Hepatocyte (in vitro differentiated cells): Measurements from ENCODE around the gene ZNF532. TPM values are rescaled to one million over a fixed set of nuclear protein-coding genes. Genes with fewer than 3 reads are reported as not detected.

ENCODE experiments used
- DNase-seq: peaks from one replicate; pipeline ENCODE4 v3.0.0-alpha.2; 2016; ENCODE audit warnings: low spot score
- H2AFZ ChIP-seq: fragments of 200-600 bp; sonication (generic); 2 replicates; pipeline ENCODE4 v1.6.0; 2016; ENCODE audit warnings: antibody characterized with exemption, mild to moderate bottlenecking
- H3K27ac ChIP-seq: fragments of 200-600 bp; sonication (generic); 2 replicates; pipeline ENCODE4 v1.5.1; 2016; ENCODE audit warnings: mild to moderate bottlenecking
- H3K27me3 ChIP-seq: fragments of 200-600 bp; sonication (generic); 2 replicates; pipeline ENCODE4 v1.6.1; 2016
- H3K36me3 ChIP-seq: fragments of 200-600 bp; sonication (generic); replicated peaks from 2 replicates; pipeline ENCODE4 v1.5.1; 2016; ENCODE audit warnings: low read depth; ENCODE audit not compliant: insufficient read depth
- H3K4me1 ChIP-seq: fragments of 200-600 bp; sonication (generic); 2 replicates; pipeline ENCODE4 v1.5.1; 2016; ENCODE audit warnings: mild to moderate bottlenecking, moderate library complexity; ENCODE audit not compliant: insufficient read depth
- H3K4me2 ChIP-seq: fragments of 200-600 bp; sonication (generic); 2 replicates; pipeline ENCODE4 v1.6.0; 2016
- H3K4me3 ChIP-seq: fragments of 200-600 bp; sonication (generic); 2 replicates; pipeline ENCODE4 v1.5.1; 2016; ENCODE audit warnings: mild to moderate bottlenecking
- H3K79me2 ChIP-seq: fragments of 200-600 bp; sonication (generic); 2 replicates; pipeline ENCODE4 v1.6.0; 2017; ENCODE audit warnings: mild to moderate bottlenecking
- H3K9me2 ChIP-seq: fragments of 200-600 bp; sonication (generic); replicated peaks from 2 replicates; pipeline ENCODE4 v1.6.0; 2017; ENCODE audit warnings: mild to moderate bottlenecking; ENCODE audit not compliant: insufficient read depth
- H3K9me3 ChIP-seq: fragments of 200-600 bp; sonication (generic); 2 replicates; pipeline ENCODE4 v1.5.1; 2016; ENCODE audit warnings: low read depth, mild to moderate bottlenecking
- H4K20me1 ChIP-seq: fragments of 200-600 bp; sonication (generic); 2 replicates; pipeline ENCODE4 v1.6.0; 2016; ENCODE audit warnings: mild to moderate bottlenecking; ENCODE audit not compliant: insufficient read depth, poor library complexity, severe bottlenecking
- EZH2 ChIP-seq: fragments of 200-600 bp; sonication (generic); IDR thresholded peaks from 2 replicates; pipeline ENCODE4 v1.6.1; 2016; ENCODE audit warnings: antibody characterized with exemption, mild to moderate bottlenecking, borderline replicate concordance
- EZH2phosphoT487 ChIP-seq: fragments of 200-600 bp; sonication (generic); IDR thresholded peaks from one replicate; pipeline ENCODE4 v1.6.1; 2018; ENCODE audit warnings: antibody characterized with exemption, mild to moderate bottlenecking, low read depth, moderate library complexity; ENCODE audit not compliant: unreplicated experiment, severe bottlenecking
- WGBS: methylation state at CpG from one replicate; pipeline ENCODE4 v1.1.6; 2016; ENCODE audit warnings: low lambda C conversion rate; ENCODE audit errors: missing lambda C conversion rate; 5-methylcytosine and 5-hydroxymethylcytosine counted together
- polyA plus RNA-seq: library from polyadenylated mRNA; unstranded; fragments of >200 nt; fragmentation: Nextera tagmentation; extraction: Ambion mirVana; gene quantifications from 2 replicates; pipeline ENCODE4 v1.2.1, GENCODE V29; 2016
- total RNA-seq: library from RNA; depleted of rRNA; stranded (reverse); fragments of >200 nt; gene quantifications from 2 replicates; pipeline ENCODE4 v1.2.3, GENCODE V29; 2014
- TF ChIP-seq, protein P1 (sequence below): fragments of 200-600 bp; sonication (generic); IDR thresholded peaks from 2 replicates; pipeline ENCODE4 v1.5.1; 2016; ENCODE audit warnings: antibody characterized with exemption, mild to moderate bottlenecking; ENCODE audit not compliant: poor library complexity

Gene ZNF532
- total and polyA plus RNA-seq, 2 experiments from 2014 or later, result 15.9 to 36.5 TPM

DNA sequence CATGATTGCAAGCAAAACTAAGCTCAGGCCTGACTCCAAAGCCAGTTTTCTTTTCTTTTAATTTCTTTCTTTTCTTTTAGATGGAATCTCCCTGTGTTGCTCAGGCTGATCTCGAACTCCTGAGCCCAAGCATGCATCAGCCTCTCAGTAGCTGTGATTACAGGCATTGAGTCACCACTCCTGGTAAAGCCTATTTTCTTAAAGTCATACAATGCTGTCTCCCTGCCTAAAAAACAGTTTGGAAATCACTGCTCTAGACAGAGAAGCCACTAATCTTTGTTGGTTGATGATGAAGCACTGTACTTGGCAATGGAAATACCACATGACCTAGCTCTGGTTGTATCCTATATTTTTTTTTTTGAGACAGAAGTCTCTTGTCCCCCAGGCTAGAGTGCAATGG is 33.1 kb upstream of the ZNF532 start:
- Histone ChIP-seq H3K27me3 (no peaks in the 10 kb centered on the region), H3K4me2 (no peak overlapping the region), H3K9me3 (no peaks in the 10 kb centered on the region), H4K20me1 (no peaks in the 10 kb centered on the region), H3K79me2 (no peaks in the 10 kb centered on the region), H3K36me3 (no peaks in the 10 kb centered on the region), H3K4me3 (no peak overlapping the region), H3K9me2 (no peaks in the 10 kb centered on the region), H3K27ac (no peak overlapping the region), H3K4me1 (no peaks in the 10 kb centered on the region), H2AFZ (no peak overlapping the region)
- DNase-seq, result no peak
- WGBS, result 73% methylated on average over 1 of the region's 1 CpG
- TF ChIP-seq EZH2 (no peak), EZH2phosphoT487 (no peak)
- TF ChIP-seq, protein P1, sequence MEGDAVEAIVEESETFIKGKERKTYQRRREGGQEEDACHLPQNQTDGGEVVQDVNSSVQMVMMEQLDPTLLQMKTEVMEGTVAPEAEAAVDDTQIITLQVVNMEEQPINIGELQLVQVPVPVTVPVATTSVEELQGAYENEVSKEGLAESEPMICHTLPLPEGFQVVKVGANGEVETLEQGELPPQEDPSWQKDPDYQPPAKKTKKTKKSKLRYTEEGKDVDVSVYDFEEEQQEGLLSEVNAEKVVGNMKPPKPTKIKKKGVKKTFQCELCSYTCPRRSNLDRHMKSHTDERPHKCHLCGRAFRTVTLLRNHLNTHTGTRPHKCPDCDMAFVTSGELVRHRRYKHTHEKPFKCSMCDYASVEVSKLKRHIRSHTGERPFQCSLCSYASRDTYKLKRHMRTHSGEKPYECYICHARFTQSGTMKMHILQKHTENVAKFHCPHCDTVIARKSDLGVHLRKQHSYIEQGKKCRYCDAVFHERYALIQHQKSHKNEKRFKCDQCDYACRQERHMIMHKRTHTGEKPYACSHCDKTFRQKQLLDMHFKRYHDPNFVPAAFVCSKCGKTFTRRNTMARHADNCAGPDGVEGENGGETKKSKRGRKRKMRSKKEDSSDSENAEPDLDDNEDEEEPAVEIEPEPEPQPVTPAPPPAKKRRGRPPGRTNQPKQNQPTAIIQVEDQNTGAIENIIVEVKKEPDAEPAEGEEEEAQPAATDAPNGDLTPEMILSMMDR, result no peak

DNA sequence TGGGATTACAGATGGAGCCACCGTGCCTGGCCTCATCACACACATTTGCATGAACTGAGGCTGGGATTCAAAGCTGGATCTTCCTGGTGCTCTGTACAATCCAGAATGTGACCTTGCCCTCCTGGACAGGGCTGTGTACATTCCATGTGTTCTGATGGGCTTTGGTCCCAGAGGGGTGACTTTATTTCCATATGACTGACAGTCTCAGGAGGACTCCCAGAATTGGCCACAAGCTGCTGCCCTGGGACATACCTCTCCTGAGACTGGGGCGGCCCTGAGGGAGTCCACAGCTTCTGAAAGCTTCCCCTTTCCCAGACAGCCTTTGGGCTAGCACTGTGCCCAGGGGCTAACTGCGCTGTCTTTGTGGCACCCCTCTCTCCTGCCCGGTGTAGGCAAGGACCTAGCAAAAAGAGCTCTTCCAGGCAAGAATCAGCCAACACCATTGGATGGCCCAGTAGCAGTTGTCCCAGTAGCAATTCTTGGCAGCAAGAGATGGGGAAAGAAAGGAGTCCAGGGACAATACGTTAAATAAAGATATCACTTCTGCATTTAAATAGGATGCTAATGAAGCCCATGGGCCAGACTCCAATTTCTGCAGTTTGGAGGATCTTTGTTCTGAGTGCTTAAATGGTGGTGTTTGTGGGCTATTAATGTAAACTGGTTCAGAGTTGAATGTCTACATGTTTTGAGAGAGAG is 26.4 kb upstream of the ZNF532 start:
- H3K27ac ChIP-seq, result no peak overlapping the region
- H3K36me3 ChIP-seq, result no peaks in the 10 kb centered on the region
- no peaks in the 10 kb centered on the region for H3K4me1 ChIP-seq
- no peaks in the 10 kb centered on the region for H3K9me2 ChIP-seq
- no peak overlapping the region for H3K4me2 ChIP-seq
- no peak overlapping the region for H2AFZ ChIP-seq
- no peaks in the 10 kb centered on the region for H3K79me2 ChIP-seq
- no peak overlapping the region for H3K4me3 ChIP-seq
- H4K20me1 ChIP-seq, result no peaks in the 10 kb centered on the region
- H3K27me3 ChIP-seq, result no peaks in the 10 kb centered on the region
- TF ChIP-seq, protein P1, result no peak
- no peak for TF ChIP-seq EZH2
- TF ChIP-seq EZH2phosphoT487, result no peak
- H3K9me3 ChIP-seq, result no peaks in the 10 kb centered on the region
- WGBS, result 90% methylated on average over 5 of the region's 5 CpGs
- no peak for DNase-seq

DNA sequence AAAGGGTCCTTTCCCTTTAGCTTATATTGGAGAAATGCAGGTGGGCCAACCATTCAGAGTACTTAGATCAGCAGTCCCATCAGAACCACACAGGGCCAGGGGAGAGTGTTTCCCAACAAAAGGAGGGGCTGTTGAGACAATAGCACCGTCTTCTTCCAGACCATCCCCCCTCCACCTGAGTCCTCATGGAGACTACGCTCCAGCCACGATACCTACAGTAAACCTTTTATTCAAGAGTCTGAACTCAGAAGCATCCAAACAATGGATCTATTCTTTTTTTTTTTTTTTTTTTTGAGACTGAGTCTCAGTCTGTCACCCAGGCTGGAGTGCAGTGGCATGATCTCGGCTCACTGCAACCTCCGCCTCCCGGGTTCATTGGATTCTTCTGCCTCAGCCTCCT is 25.7 kb upstream of the ZNF532 start:
- H2AFZ ChIP-seq, result no peak overlapping the region
- no peaks in the 10 kb centered on the region for H3K27me3 ChIP-seq
- DNase-seq, result no peak
- H4K20me1 ChIP-seq, result no peaks in the 10 kb centered on the region
- TF ChIP-seq EZH2 (no peak), EZH2phosphoT487 (no peak)
- TF ChIP-seq, protein P1, result no peak
- H3K79me2 ChIP-seq, result no peaks in the 10 kb centered on the region
- H3K9me3 ChIP-seq, result no peaks in the 10 kb centered on the region
- H3K4me1 ChIP-seq, result no peaks in the 10 kb centered on the region
- H3K4me3 ChIP-seq, result no peak overlapping the region
- H3K4me2 ChIP-seq, result no peak overlapping the region
- H3K9me2 ChIP-seq, result no peaks in the 10 kb centered on the region
- WGBS, result 94% methylated on average over 6 of the region's 6 CpGs
- H3K36me3 ChIP-seq, result no peaks in the 10 kb centered on the region
- no peak overlapping the region for H3K27ac ChIP-seq
